Common myeloid progenitor, CD34-positive (primary cell): ENCODE data around the gene DDX10.
A peak's percentile ranks its signal among the peaks of the same experiment; 100 is the strongest.

Experiments
- CTCF ChIA-PET: fragments of 350-600 bp; sonication (Branson Sonifier 250); formaldehyde crosslinking; loops from one replicate; lab custom pipeline; 2021; ENCODE audit warnings: antibody characterized with exemption; lab: Charles Lee
- POLR2A ChIA-PET: fragments of 350-600 bp; sonication (Branson Sonifier 250); formaldehyde crosslinking; loops from one replicate; lab custom pipeline; 2021; ENCODE audit warnings: antibody characterized with exemption; lab: Charles Lee
- DNase-seq, 3 donors: peaks; one replicate each; pipeline versions ENCODE4 v3.0.0 to v3.0.0-alpha.2; 2013
- H3K27ac ChIP-seq, 2 experiments: 1 replicate in 1 of 2; 2 replicates in 1 of 2; pipeline ENCODE4 v1.7.0; 2013; ENCODE audit warnings: inconsistent platforms in 2 of 2, low read length in 2 of 2, mild to moderate bottlenecking in 2 of 2, low read depth in 1 of 2, moderate library complexity in 1 of 2; ENCODE audit not compliant: severe bottlenecking in 2 of 2, insufficient read depth in 1 of 2, poor library complexity in 1 of 2
- H3K27me3 ChIP-seq, 5 experiments: replicated peaks in 2 of 5; 1 replicate in 3 of 5; 2 replicates in 2 of 5; pipeline versions ENCODE4 v1.6.1 to v1.7.0; 2013; ENCODE audit warnings: low read length in 4 of 5, mild to moderate bottlenecking in 2 of 5, moderate library complexity in 2 of 5, inconsistent platforms in 1 of 5; ENCODE audit not compliant: insufficient read depth in 5 of 5, control insufficient read depth in 4 of 5
- H3K36me3 ChIP-seq, 4 experiments: 1 replicate in 2 of 4; 2 replicates in 2 of 4; pipeline versions ENCODE4 v1.6.1 to v1.7.0; 2013; ENCODE audit warnings: low read length in 3 of 4, control low read depth in 1 of 4, mild to moderate bottlenecking in 1 of 4; ENCODE audit not compliant: control insufficient read depth in 4 of 4, insufficient read depth in 4 of 4
- H3K4me1 ChIP-seq, 4 experiments: 1 replicate in 3 of 4; 2 replicates in 1 of 4; pipeline versions ENCODE4 v1.6.1 to v1.7.1; 2013; ENCODE audit warnings: low read length in 3 of 4, mild to moderate bottlenecking in 3 of 4, control low read depth in 1 of 4, inconsistent platforms in 1 of 4, moderate library complexity in 1 of 4; ENCODE audit not compliant: control insufficient read depth in 4 of 4, insufficient read depth in 4 of 4; ENCODE audit errors: control extremely low read depth in 1 of 4
- H3K4me3 ChIP-seq, 7 experiments: 1 replicate in 4 of 7; 2 replicates in 3 of 7; pipeline versions ENCODE4 v1.5.1 to v1.7.0; 2013; ENCODE audit warnings: mild to moderate bottlenecking in 7 of 7, low read length in 6 of 7, moderate library complexity in 6 of 7, inconsistent platforms in 2 of 7, low read depth in 2 of 7, control low read depth in 1 of 7; ENCODE audit not compliant: insufficient read depth in 4 of 7, control insufficient read depth in 1 of 7; ENCODE audit errors: extremely low read depth in 1 of 7
- H3K9me3 ChIP-seq, 5 experiments: 1 replicate in 4 of 5; 2 replicates in 1 of 5; pipeline versions ENCODE4 v1.6.1 to v1.7.1; 2013; ENCODE audit warnings: low read length in 4 of 5, mild to moderate bottlenecking in 2 of 5, inconsistent platforms in 1 of 5, low read depth in 1 of 5, moderate library complexity in 1 of 5; ENCODE audit not compliant: control insufficient read depth in 4 of 5, insufficient read depth in 2 of 5; ENCODE audit errors: control extremely low read depth in 1 of 5
- WGBS: methylation state at CpG from one replicate; pipeline ENCODE4 v1.1.5; 2013; ENCODE audit not compliant: insufficient coverage; 5-methylcytosine and 5-hydroxymethylcytosine counted together

The DDX10 gene

DNA sequence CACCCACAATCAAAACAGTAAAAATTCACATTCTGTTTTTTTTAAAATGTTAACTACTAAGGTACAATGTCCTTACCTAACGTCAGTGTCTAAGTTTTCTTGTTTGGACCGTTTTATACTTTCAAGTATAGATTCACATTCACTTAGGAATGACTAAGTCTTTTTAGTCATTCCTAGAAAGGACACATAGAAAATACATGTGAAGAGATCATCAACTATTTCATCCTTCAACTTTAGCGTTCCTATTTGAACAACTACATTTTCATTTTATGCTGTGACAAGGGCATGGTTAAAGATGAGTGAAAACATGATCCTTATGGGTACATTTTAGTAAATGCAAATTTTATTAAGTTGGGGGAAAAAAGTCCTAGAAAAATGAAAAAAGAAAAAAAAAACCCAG is 62.8 kb downstream of the DDX10 start:
- no peak for DNase-seq
- H3K4me1 ChIP-seq, result no peaks in the 10 kb centered on the region
- no peak overlapping the region for H3K4me3 ChIP-seq
- H3K27me3 ChIP-seq, result no peaks in the 10 kb centered on the region
- WGBS, result no CpG with 5 or more reads among the region's 3 CpGs
- peaks cover 4 to 25% (median 18%) of the 10 kb centered on the region in 4 experiments for H3K36me3 ChIP-seq
- H3K9me3 ChIP-seq, result peaks cover 0 to 4% (median 0%) of the 10 kb centered on the region in 5 experiments
- CTCF ChIA-PET, result no interaction called here
- POLR2A ChIA-PET, result no interaction called here
- H3K27ac ChIP-seq, result no peak overlapping the region

DNA sequence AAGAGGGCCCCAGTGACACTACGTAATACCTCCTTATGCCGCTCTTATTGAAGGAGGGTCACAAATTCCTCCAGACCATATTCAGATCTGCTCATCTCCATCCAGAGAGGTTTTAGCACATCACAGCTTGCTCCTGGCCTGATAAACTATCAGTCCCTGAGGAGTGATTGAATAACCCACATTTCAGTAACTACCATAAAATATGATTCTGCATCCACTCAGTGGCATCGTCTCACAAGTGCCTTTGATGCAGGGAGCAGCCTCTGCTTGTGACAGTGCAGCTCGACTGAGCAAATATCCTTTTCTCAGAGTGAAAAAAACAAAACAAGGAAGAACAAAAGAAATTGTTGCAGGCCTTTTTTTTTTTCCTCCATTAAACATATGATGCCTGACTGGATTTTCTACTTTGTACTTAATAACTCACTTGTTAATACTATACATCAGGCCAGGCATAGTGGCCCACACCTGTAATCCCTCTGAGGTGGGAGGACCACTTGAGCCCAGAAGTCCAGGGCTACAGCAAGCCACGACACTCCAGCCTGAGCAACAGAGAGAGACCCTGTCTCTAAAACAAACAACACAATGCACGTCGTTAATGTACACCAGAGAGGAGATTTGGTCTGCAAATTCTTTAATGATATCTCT is 64.5 kb downstream of the DDX10 start:
- POLR2A ChIA-PET, result no interaction called here
- CTCF ChIA-PET, result interaction anchor here (0.7 kb wide), 1 partner anchor 1432 kb away, joined by 3 read pairs; no protein-coding TSS in a partner anchor

DNA sequence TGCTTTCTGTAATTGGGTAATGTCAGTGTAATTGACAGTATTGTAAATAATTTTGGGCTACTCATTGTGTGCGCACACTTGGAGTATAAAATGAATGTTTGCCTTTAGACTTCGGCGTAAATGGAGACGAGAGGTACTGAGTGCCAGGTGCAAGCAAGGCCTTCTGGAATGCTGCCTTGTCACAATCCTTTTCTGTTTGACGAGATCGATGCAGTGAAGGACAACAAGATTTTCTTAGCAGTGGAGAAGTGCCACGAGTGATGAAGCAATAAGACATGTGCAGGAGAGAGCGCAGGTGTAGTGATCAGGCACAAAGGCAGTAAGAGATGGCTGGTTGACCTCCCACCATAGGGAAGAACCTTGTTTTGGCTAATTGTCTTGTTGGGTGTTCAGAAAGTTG is 67.5 kb downstream of the DDX10 start:
- Histone ChIP-seq H3K27me3 (no peaks in the 10 kb centered on the region), H3K4me1 (peaks cover 0 to 10% (median 0%) of the 10 kb centered on the region in 4 experiments), H3K4me3 (no peak overlapping the region), H3K9me3 (peaks cover 0 to 7% (median 1%) of the 10 kb centered on the region in 5 experiments), H3K36me3 (peaks cover 4 to 19% (median 12%) of the 10 kb centered on the region in 4 experiments), H3K27ac (no peak overlapping the region)
- POLR2A ChIA-PET, result no interaction called here
- CTCF ChIA-PET, result interaction anchor here (0.7 to 1.0 kb wide), 2 partner anchors 17 to 27 kb away, joined by 3 read pairs; no protein-coding TSS in a partner anchor
- DNase-seq, result no peak
- WGBS, result 98% methylated on average over 8 of the region's 8 CpGs

More for the DNA sequence above, 64.5 kb downstream of the DDX10 start:
- no peak overlapping the region for H3K4me3 ChIP-seq
- H3K9me3 ChIP-seq, result peaks cover 0 to 4% (median 0%) of the 10 kb centered on the region in 5 experiments
- WGBS, result 100% methylated on average over 5 of the region's 7 CpGs
- H3K4me1 ChIP-seq, result peaks cover 0 to 6% (median 0%) of the 10 kb centered on the region in 4 experiments
- DNase-seq, result no peak
- H3K27me3 ChIP-seq, result no peaks in the 10 kb centered on the region
- peaks cover 4 to 15% (median 11%) of the 10 kb centered on the region in 4 experiments for H3K36me3 ChIP-seq
- H3K27ac ChIP-seq, result no peak overlapping the region

DNA sequence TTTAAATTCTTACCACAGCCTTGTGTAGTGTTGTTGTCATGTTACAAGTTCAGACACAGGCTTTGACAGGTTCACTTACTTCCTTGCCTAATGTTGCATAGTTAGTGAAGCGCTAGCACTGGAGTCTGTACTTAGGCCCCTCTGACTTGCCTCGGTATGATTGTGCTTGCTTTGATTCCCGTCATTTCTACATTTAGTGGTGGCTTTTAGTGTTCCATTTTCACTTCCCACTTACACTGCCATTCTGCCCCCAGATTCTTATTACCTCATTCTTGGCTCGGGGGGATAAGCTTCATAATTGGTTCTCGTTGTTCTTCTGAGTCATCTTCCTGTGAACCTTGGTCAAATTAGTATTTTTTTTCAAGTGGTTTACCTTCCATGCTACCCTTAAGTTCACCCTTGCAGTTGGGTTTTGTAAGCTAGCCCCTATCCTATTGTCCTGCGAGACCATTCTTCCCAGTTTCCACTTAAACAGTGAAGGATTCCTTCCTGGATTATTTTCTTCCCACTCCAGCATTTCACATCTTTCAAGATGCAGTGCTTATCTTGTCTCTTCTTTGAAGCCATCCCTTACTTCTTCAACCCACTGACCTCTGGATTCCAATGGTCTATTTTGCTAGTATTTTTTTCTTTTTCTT is 68.7 kb downstream of the DDX10 start:
- CTCF ChIA-PET, result interaction anchor here (1.4 kb wide), 1 partner anchor 36 kb away, joined by 8 read pairs; no protein-coding TSS in a partner anchor
- no peak overlapping the region for H3K27ac ChIP-seq
- no peak overlapping the region for H3K4me3 ChIP-seq
- no peaks in the 10 kb centered on the region for H3K27me3 ChIP-seq
- POLR2A ChIA-PET, result no interaction called here
- peaks cover 0 to 7% (median 1%) of the 10 kb centered on the region in 5 experiments for H3K9me3 ChIP-seq
- DNase-seq, result peak in 2 of 3 donors; percentile 41 to 56
- WGBS, result 90% methylated on average over 2 of the region's 6 CpGs
- peaks cover 0 to 10% (median 0%) of the 10 kb centered on the region in 4 experiments for H3K4me1 ChIP-seq
- H3K36me3 ChIP-seq, result peaks cover 4 to 20% (median 12%) of the 10 kb centered on the region in 4 experiments

DNA sequence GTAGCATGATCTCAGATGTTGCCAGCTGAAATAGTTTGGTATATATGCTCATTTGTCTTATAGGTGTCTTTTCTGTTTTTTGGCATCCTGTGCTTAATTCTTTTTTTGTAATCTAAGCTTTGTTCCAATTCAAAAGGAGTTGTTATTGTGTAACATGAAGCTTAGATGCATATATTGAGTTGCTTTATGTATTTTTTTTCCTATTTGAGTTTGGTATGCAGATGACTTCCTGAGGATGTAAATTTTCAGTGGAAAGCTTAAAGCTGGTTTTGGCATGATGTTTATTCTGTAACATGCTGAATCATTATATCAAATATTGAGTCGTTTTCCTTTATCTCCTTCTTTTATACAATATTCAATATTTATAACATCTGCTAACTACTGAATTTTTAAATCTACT is 69.4 kb downstream of the DDX10 start:
- Histone ChIP-seq H3K9me3 (peaks cover 0 to 7% (median 1%) of the 10 kb centered on the region in 5 experiments), H3K4me1 (peaks cover 0 to 10% (median 0%) of the 10 kb centered on the region in 4 experiments), H3K27me3 (no peaks in the 10 kb centered on the region), H3K36me3 (peaks cover 4 to 22% (median 12%) of the 10 kb centered on the region in 4 experiments), H3K27ac (no peak overlapping the region), H3K4me3 (no peak overlapping the region)
- DNase-seq, result no peak
- ChIA-PET CTCF (interaction anchor here (0.6 to 1.4 kb wide), 2 partner anchors 33 to 36 kb away, joined by 3 to 8 read pairs; no protein-coding TSS in a partner anchor), POLR2A (no interaction called here)
- no CpG with 5 or more reads among the region's 1 CpG for WGBS

DNA sequence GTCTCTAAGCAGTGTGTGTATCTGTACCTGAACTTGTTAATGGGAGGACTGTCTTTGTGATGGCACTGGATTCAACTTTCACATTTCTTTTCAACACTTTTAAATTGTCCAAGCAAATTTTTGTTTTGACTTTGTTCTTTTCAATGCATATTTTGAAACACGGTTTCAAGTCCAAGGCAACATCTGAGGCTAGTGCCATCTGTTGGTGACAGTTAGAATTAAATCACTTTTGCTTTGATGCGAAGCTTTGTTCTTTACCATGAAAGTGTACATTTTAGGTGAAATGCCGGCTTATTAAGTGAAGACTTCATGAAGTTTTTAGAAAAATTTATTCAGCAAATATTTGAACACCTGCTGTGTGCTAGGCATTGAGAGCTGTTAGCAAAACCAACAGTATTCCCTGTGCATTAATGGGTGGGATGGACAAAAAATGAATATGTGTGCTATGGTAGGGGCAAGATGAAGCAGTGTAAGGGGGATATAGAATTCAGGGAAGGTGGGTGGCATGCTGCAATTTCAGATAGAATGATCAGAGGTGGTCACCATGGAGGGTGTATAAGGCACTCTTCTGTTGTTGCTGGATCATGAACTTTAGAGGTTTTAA is 70.2 kb downstream of the DDX10 start:
- H3K27ac ChIP-seq, result no peak overlapping the region
- peaks cover 0 to 10% (median 0%) of the 10 kb centered on the region in 4 experiments for H3K4me1 ChIP-seq
- 100% methylated on average over 2 of the region's 3 CpGs for WGBS
- no peak overlapping the region for H3K4me3 ChIP-seq
- no peaks in the 10 kb centered on the region for H3K27me3 ChIP-seq
- peak; percentile 12 to 45 (median 44) for DNase-seq
- ChIA-PET POLR2A (no interaction called here), CTCF (interaction anchor here (0.6 to 1.4 kb wide), 3 partner anchors 14 to 37 kb away, joined by 3 to 8 read pairs (median 6); no protein-coding TSS in a partner anchor)
- peaks cover 0 to 7% (median 1%) of the 10 kb centered on the region in 5 experiments for H3K9me3 ChIP-seq
- peaks cover 4 to 24% (median 11%) of the 10 kb centered on the region in 4 experiments for H3K36me3 ChIP-seq
